HG02759 (cell line): ENCODE results near the gene CASP3.
"Not testable (repeated sequence)": the region's sequence is repeated elsewhere in the genome, so short reads cannot be mapped to it uniquely, and the experiment has no call there.

ENCODE experiments used
- ATAC-seq: cut with Tn5 transposase; IDR thresholded peaks from one replicate; pipeline ENCODE4 v1.9.1; 2021; ENCODE audit warnings: mild to moderate bottlenecking, moderate library complexity; ENCODE audit not compliant: unreplicated experiment

Gene CASP3

DNA sequence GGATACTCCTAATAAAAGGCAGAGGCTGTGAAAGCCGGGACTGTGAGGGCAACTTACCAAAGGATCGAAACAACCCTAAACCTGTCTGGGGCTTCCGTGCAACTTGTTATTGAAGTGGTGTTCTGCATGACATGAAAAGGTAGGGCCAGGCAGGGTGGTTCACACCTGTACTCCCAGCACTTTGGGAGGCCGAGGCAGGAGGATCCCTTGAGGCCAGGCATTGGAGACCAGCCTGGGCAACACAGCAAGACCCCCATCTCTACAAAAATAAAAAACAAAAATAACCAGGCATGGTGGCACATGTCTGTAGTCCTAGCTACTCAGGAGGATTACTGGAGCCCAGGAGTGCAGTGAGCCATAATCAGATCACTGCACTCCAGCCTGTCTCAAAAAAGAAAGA is 12.3 kb downstream of the CASP3 start:
- no peak for ATAC-seq

DNA sequence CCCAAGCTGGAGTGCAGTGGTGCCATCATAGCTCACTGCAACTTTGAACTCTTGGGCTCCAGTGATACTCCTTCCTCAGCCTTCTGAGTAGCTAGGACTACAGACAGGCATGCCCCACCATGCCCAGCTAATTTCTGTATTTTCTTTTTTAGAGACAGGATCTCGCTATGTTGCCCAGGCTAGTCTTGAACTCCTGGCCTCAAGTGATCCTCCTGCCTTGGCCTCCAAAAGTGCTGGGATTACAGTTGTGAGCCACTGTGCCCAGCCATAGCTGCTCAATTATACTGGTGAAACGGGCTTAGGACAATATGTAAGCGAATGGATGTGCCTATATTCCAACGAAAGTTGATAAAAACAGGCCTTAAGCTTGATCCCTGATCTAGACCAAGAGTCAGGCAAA is 13.1 kb downstream of the CASP3 start:
- ATAC-seq, result no peak

DNA sequence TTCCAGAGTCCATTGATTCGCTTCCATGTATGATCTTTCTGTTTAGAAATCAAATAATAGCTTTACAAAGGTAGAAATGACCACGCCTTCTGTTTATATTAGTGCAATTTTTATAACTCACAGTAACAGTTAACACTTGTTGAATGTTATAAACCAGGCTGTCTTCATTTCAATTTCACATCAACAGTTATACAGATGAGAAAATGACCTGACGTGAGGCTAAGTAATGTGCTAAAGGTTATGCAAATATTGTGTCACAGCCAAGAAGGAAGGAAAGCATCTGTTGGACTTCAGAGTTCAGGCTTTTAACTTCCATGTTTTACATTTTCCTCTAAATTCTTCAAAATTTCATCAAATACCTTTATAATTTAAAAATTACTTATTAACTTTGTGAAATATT is 13.9 kb downstream of the CASP3 start:
- ATAC-seq, result no peak

DNA sequence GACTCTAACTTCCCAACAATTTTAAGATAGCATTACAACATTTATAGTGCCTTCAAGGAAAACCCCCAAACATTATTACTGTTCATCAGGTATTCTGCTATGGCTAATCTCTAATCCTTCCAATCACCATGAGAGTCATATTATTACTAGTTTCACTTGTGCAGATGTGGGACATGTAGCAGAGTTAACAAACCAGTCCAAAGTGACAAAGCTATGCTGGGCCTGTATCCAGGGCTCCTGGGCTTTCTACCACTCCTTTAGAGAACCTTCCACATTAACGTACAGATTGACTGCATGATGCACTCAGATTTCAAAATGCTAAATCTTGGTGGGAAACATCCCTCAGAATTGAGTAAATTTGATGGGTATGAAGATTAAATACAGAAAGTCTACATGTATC is 16.4 kb downstream of the CASP3 start:
- no peak for ATAC-seq

DNA sequence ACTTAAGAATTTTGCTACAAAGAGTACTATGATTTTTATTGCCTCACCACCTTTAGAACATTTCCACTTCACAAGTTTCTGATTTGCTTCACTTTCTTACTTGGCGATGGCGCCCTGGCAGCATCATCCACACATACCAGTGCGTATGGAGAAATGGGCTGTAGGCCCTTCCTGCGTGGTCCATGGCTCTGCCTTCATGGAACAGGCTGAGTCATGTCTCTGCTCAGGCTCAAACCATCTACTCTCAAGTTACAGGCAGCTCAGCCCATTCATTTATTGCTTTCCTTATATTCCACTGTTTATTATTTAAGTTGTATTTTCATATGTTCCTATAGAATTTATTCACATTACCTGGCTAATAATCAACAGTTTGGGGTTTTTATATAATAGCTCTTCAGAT is 21.1 kb downstream of the CASP3 start:
- no peak for ATAC-seq

DNA sequence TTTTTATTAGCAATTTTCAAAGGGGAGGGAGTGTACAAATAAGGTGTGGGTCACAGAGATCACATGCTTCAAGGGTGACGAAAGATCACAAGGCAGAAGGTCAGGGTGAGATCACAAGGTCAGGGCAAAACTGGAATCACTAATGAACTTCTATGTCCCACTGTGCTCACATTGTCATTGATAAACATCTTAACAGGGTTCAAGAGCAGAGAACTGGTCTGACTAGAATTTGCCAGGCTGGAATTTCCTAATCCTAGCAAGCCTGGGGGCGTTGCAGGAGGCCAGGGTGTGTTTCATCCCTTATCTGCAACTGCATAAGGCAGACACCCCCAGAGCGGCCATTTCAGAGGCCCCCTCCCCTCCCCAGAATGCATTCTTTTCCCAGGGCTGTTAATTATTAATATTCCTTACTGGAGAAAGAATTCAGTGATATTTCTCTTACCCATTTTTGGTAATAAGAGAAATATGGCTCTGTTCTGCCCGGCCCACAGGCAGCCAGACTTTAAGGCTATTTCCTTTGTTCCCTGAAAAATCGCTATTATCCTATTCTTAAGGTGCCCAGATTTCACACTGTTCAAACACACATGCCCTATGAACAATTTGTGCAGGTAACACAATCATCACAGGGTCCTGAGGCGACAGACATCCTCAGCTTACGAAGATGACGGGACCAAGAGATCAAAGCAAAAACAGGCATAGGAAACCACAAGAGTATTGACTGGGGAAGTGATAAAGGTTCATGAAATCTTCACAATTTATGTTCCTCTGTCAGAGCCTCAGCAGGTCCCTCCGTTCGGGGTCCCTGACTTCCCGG is 23.3 kb downstream of the CASP3 start:
- ATAC-seq, result not testable (repeated sequence)

DNA sequence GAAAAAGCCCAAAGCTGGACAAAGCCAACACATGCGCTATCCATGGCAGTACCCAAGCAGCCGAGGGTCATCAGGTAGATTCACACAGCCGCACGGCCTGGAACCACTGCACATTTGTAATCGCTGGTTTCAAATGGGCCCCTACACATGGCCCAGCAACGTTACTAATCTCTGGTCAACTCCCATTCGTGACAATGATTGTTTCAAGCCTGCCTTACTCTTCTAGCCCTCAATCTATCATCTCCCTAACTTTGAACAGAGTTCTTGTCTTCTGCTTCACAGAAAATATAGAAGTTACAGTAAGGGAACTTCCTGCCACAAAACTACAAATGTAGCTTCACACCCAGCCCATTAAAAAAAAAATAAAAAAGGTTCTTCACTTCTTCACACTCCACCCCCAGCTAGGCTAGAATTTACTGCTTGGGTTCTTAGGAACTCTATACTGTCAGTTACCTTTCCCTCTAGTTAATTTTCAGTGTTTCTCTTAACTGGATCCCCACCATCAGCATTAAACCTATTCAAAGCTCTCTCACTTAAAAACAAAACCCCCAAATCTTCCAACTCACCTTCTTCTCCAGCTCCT is 24.2 kb downstream of the CASP3 start:
- ATAC-seq, result no peak

DNA sequence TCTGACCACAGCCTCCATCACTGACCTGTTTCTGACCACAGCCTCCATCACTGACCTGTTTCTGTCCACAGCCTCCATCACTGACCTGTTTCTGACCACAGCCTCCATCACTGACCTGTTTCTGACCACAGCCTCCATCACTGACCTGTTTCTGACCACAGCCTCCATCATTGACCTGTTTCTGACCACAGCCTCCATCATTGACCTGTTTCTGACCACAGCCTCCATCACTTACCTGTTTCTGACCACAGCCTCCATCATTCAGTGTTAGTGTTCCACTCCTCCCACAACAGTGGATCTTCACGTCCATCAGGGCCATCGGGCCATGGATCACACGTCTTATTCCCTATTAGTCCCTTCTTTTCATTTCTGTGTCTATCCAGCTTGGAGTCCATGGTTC is 24.7 kb downstream of the CASP3 start:
- ATAC-seq, result not testable (repeated sequence)

DNA sequence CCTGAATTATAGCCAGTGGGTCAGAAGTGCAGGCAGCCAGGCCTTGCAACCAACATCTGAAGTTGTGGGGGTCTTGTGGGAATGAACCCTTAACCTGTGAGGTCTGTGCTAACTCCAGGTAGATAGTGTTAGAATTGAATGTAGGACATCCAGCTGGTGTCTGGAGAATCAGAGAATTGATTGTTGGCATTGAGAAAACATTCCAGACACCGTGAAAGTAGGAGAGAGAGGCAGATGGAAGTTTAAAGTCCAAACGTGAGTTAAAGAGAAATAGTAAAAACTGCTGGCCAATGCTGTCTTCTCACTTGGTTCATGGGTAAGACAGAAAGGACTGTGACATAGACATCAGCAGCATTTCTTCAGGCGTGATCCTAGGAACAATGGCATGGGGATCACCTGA is 27.7 kb downstream of the CASP3 start:
- no peak for ATAC-seq

DNA sequence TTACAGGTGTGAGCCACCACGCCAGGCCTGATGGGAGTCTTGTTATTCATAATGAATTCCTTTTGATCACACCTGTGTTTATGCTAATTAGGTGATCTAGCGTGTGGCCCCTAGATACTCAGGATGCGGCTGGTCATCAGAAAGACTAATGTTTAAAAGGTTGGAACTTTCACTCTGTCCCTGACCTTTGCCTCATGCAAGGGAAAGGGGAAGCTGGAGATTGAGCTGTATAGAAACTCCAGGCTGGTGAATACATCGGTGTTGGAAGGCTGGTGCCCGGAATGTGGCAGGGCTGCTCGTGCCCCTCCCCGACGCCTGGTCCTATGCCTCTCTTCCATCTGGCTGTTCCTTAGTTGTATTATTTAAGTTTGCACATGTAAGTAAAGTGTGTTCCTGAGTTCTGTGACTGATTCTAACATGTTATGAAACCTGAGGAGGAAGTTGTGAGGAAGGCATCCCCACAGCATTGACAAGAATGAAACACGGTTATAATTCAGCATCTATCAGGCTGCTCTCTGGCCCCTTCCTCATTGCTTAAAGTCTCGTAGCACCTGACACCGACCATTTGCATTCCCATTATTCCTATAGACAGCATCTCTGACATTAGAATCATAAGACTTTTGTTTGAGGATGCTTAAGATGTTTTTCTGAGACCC is 28.9 kb downstream of the CASP3 start:
- no peak for ATAC-seq

DNA sequence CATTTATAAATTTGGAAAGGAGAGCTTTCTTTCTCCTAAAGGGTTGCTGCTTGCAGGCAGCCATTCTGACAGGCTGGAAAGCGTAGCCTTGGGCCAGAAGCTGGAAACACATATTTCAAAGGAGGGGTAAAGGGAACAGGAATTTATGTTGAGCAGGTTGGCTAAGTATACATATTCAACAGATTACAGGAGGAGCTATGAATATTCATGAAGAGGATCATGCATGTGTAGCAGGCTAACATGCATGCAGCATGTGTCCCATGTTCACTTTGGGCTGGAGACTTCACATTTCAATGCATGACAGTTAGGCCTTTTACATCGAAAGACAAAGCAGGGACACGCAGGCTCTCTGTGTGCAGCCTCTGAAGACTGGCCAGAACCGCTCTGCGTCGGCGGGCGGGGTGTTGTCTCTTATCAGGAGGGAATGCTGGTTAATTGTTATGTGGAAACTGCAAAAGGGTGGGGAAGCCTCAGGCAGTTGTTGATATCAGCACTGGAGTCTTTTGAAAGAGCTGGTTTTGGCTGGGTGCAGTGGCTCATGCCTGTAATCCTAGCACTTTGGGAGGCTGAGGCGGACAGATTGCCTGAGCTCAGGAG is 31.5 kb downstream of the CASP3 start:
- ATAC-seq, result no peak

DNA sequence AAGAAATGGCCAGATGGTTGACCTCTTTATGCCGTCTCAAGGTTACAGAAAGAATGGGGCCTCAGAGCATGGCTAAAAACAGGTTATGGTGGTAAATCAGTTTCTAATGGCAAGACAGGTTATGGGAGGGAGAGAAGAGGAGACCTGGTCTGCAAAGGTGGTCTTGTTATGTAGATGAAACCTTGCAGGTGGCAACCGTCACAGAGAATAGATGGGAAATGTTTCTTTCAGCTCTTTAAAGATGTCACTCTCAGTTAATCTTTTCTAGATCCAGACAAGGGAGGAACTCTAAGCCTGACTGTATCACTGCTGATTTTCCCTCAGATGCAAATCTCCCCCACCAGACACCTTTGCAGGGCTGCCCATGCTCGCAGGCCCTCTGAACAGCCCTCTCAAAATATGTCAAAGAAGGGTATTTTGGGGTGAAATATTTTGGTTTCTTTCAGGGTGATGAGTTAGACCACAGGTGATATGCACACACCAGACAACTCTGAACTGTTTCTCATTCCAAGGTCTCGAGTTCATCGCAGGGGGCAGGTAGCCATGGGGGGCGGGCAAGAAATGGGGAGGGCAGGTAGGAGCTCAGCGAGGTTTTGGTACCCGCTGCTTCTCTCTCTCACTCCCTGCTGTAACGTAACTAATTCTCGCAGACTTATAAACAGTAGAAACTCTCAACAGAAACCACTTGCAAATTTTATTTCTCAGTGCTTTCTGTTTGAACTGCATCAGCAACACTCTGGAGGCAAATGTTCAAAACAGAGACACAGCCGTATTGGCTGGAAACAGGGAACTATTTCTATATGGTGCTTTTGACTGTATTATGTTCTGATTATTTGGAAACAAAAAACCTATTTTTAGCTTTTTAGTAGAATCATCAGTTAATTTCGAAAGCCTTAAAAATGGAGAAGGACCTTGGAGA is 32.4 kb downstream of the CASP3 start:
- peak; percentile 86 for ATAC-seq

DNA sequence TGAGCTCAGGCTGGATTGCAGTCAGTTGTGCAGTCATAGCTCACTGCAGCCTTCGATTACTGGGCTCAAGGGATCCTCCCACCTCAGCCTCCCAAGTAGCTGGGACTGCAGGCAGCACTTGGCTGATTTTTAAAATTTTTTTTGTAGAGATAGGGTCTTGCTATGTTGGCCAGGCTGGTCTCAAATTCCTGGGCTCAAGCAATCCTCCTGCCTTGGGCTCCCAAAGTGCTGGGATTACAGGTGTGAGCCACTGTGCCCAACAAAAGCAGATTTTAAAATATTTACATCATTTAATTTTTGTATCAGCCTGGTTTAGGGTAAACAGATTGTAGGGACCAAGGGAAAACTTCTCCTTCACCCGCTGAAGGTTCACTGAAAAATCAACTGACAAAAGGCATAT is 33.1 kb downstream of the CASP3 start:
- not testable (repeated sequence) for ATAC-seq

DNA sequence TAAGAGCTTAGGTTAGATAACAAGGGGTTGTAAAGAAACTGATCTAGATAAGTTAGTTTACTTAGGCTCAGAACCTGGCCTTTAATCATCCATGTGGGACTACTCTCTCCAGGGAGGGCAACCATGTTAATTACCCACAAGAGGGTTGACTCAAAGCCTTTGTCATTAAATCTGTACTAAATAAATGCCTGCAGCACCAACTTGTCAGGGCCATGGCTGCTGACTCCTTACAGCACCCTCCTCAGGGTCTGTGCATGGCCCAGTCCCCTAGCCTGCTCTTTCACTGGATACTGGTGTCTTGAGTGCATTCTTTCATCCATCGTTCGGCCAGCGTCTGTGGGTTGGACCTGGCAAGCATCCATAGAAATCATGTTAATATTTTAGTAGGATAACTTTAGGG is 34.7 kb downstream of the CASP3 start:
- no peak for ATAC-seq

DNA sequence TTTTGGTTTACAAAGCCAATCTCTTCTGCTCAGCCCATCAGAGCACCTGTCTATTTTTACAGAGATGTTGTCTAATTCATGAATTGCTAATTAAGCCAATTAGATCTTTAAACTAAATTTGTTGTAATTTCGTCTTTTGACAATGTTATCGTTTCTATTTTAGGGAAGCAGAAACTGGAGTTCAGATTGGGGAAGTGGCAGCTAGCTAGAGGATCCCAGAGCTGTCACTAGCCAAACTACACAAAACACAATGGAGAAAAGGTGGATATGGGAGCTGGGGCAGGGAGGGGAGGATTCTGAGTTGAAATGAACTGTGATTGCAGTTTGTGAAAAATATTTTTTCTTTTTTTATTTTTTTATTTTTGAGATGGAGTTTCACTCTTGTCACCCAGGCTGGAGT is 35.8 kb downstream of the CASP3 start:
- ATAC-seq, result no peak

DNA sequence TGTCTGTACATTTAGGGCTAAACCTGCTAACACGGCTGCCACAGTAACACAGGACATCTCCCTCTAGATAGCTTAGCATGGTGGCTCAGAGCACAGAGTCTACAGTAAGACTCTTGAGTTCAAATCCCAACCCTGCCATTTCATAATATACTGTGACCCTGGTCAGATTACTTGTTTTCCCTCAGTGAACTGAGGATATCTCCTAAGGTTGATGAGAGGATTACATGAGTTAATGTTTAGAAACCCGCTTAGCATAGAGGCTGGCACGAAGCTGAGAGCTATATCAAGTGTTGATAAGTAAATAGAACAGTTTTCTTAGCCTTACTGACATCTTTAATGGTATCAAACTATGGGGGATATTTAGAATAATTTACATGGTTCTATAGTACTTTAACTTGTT is 37.2 kb downstream of the CASP3 start:
- no peak for ATAC-seq

DNA sequence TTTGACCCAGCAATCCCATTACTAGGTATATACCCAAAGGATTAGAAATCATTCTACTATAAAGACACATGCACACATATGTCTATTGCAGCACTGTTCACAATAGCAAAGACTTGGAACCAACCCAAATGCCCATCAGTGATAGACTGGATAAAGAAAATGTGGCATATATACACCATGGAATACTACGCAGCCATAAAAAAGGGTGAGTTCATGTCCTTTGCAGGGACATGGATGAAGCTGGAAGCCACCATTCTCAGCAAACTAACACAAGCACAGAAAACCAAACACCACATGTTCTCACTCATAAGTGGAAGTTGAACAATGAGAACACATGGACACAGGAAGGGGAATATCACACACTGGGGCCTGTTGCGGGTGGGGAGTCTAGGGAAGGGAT is 41.8 kb downstream of the CASP3 start:
- ATAC-seq, result not testable (repeated sequence)

DNA sequence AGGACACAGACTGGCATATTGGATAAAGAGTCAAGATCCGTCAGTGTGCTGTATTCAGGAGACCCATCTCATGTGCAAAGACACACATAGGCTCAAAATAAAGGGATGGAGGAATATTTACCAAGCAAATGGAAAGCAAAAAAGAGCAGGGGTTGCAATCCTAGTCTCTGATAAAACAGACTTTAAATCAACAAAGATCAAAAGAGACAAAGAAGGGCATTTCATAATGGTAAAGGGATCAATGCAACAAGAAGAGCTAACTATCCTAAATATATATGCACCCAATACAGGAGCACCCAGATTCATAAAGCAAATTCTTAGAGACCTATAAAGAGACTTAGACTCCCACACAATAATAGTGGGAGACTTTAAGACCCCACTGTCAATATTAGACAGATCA is 46.4 kb downstream of the CASP3 start:
- ATAC-seq, result not testable (repeated sequence)

DNA sequence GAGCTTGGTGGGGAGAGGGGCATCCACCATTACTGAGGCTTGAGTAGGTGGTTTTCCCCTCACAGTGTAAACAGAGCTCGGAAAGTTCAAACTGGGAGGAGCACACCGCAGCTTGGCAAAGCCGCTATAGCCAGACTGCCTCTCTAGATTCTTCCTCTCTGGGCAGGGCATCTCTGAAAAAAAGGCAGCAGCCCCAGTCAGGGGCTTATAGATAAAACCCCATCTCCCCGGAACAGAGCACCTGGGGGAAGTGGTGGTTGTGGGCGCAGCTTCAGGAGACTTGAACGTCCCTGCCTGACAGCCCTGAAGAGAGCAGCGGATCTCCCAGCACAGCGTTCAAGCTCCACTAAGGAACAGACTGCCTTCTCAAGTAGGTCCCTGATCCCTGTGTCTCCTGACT is 48.3 kb downstream of the CASP3 start:
- not testable (repeated sequence) for ATAC-seq

DNA sequence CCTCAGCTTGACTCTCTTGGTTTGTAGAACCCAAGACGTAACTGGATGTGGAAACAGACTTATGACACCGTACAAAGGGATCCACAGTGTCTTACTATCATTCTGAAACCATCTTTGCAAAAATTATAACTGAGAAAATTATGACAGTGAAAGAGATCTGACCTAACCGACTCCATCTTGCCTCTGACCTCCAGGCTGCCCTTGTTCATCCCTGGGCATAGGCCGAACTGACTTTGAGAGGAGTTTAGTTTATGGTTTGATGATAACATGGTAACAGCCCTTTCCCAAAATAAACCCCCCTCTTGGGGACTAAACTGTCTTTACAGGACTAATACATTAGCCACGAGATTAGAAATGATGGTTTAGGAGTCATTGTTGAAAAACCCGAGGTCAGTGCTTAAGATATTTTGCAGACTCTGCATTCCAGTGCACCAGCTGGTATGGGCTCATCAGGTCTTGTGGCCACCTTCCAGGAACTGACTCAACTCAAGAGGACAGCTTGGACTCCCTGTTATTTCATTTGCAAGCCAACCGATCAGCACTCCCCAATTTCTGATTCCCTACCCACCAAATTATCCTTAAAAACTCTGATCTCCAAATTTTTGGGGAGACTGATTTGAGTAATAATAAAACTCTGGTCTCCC is 49.6 kb downstream of the CASP3 start:
- no peak for ATAC-seq
